Activated CD8-positive, alpha-beta memory T cell treated with anti-CD3 and anti-CD28 coated beads, Interleukin-2, amount 10 ng/mL, durations not matched to agents 7 days and 5 days (primary cell): ENCODE data around the gene ASIC4. TPM values are rescaled to one million over a fixed set of nuclear protein-coding genes. Genes with fewer than 3 reads are reported as not detected.

ENCODE experiments used
- ATAC-seq: fragments of 150-1000 bp; cut with Tn5 transposase; one replicate; pipeline ENCODE4 v1.10.0; 2021; ENCODE audit warnings: moderate library complexity
- CTCF ChIA-PET: fragments of 350-600 bp; sonication (Branson Sonifier 250); formaldehyde crosslinking; loops from one replicate; lab custom pipeline; 2021; ENCODE audit warnings: antibody characterized with exemption; lab: Charles Lee
- DNase-seq: peaks from one replicate; pipeline ENCODE4 v3.0.0-alpha.2; 2020
- H3K27ac Mint-ChIP-seq: one replicate; pipeline ENCODE4 v1.8.0; 2021; ENCODE audit warnings: mild to moderate bottlenecking, mixed read lengths
- H3K27me3 Mint-ChIP-seq: one replicate; pipeline ENCODE4 v1.8.0; 2021; ENCODE audit warnings: mixed read lengths
- H3K36me3 Mint-ChIP-seq: one replicate; pipeline ENCODE4 v1.8.0; 2021; ENCODE audit warnings: mild to moderate bottlenecking, mixed read lengths
- H3K4me1 Mint-ChIP-seq: one replicate; pipeline ENCODE4 v1.8.0; 2021; ENCODE audit warnings: mixed read lengths
- H3K4me3 Mint-ChIP-seq: one replicate; pipeline ENCODE4 v1.8.0; 2021; ENCODE audit warnings: mild to moderate bottlenecking, moderate library complexity, mixed read lengths
- H3K9me3 Mint-ChIP-seq: one replicate; pipeline ENCODE4 v1.8.0; 2022; ENCODE audit warnings: low read depth, mixed read lengths
- total RNA-seq, 2 experiments: library from RNA; stranded (reverse); gene quantifications; one replicate each; pipeline ENCODE4 v1.2.3, GENCODE V29; 2021

ASIC4 gene
- total RNA-seq, 2 experiments from 2014 or later, result 0.09 TPM; not detected in 1

- no peak overlapping the region for H3K27ac Mint-ChIP-seq
- H3K27me3 Mint-ChIP-seq, result peaks cover 79% of the 10 kb centered on the region
- no peaks in the 10 kb centered on the region for H3K9me3 Mint-ChIP-seq
- H3K36me3 Mint-ChIP-seq, result no peaks in the 10 kb centered on the region
- DNase-seq, result no peak
- H3K4me1 Mint-ChIP-seq, result peaks cover 4% of the 10 kb centered on the region
- CTCF ChIA-PET, result interaction anchor here (1.1 to 9.6 kb wide), 8 partner anchors 11 to 125 kb away, joined by 3 to 149 read pairs (median 11); partner anchors contain the start of genes ASIC4, CHPF, GMPPA and TMEM198
- ATAC-seq, result no peak
- no peak overlapping the region for H3K4me3 Mint-ChIP-seq
Measured at GRCh38 chr2:219526320-219527075, 12.2 kb downstream of the ASIC4 start.

- H3K9me3 Mint-ChIP-seq, result no peaks in the 10 kb centered on the region
- H3K27ac Mint-ChIP-seq, result no peak overlapping the region
- peaks cover 74% of the 10 kb centered on the region for H3K27me3 Mint-ChIP-seq
- H3K36me3 Mint-ChIP-seq, result no peaks in the 10 kb centered on the region
- no peak overlapping the region for H3K4me3 Mint-ChIP-seq
- H3K4me1 Mint-ChIP-seq, result peaks cover 1% of the 10 kb centered on the region
- no peak for DNase-seq
- CTCF ChIA-PET, result interaction anchor here (1.3 to 9.6 kb wide), 11 partner anchors 9 to 126 kb away, joined by 3 to 149 read pairs (median 8); partner anchors contain the start of genes ASIC4, CHPF, GMPPA and TMEM198
- ATAC-seq, result no peak
Measured at GRCh38 chr2:219527076-219527394, 12.8 kb downstream of the ASIC4 start.

GRCh38 chr2:219527472-219527871 lies 13.2 kb downstream of the ASIC4 start:
- Mint-ChIP-seq H3K9me3 (no peaks in the 10 kb centered on the region), H3K27ac (no peak overlapping the region), H3K27me3 (peaks cover 72% of the 10 kb centered on the region), H3K36me3 (no peaks in the 10 kb centered on the region), H3K4me3 (no peak overlapping the region), H3K4me1 (no peaks in the 10 kb centered on the region)
- no peak for DNase-seq
- ATAC-seq, result no peak
- CTCF ChIA-PET, result interaction anchor here (0.8 to 9.6 kb wide), 14 partner anchors 9 to 126 kb away, joined by 3 to 149 read pairs (median 4); partner anchors contain the start of genes ASIC4, CHPF, GMPPA and TMEM198

- H3K4me3 Mint-ChIP-seq, result no peak overlapping the region
- ATAC-seq (peak; percentile 91), DNase-seq (peak; percentile 86)
- peaks cover 46% of the 10 kb centered on the region for H3K27me3 Mint-ChIP-seq
- CTCF ChIA-PET, result interaction anchor here (0.6 to 9.6 kb wide), 36 partner anchors 9 to 375 kb away, joined by 3 to 149 read pairs (median 6); partner anchors contain the start of genes ASIC4, CHPF, DNPEP and GMPPA
- no peaks in the 10 kb centered on the region for H3K4me1 Mint-ChIP-seq
- H3K9me3 Mint-ChIP-seq, result no peaks in the 10 kb centered on the region
- no peak overlapping the region for H3K27ac Mint-ChIP-seq
- no peaks in the 10 kb centered on the region for H3K36me3 Mint-ChIP-seq
Measured at GRCh38 chr2:219530048-219530963, 16.0 kb downstream of the ASIC4 start.

GRCh38 chr2:219531639-219532377 lies 17.5 kb downstream of the ASIC4 start:
- Mint-ChIP-seq H3K27me3 (peaks cover 32% of the 10 kb centered on the region), H3K9me3 (no peaks in the 10 kb centered on the region), H3K27ac (no peak overlapping the region), H3K4me3 (no peak overlapping the region), H3K36me3 (no peaks in the 10 kb centered on the region), H3K4me1 (no peaks in the 10 kb centered on the region)
- ATAC-seq (no peak), DNase-seq (no peak)
- CTCF ChIA-PET, result interaction anchor here (1.1 to 9.6 kb wide), 9 partner anchors 11 to 131 kb away, joined by 3 to 149 read pairs (median 23); partner anchors contain the start of genes CHPF, GMPPA and TMEM198

- H3K4me1 Mint-ChIP-seq, result no peaks in the 10 kb centered on the region
- H3K27me3 Mint-ChIP-seq, result peaks cover 28% of the 10 kb centered on the region
- H3K4me3 Mint-ChIP-seq, result no peak overlapping the region
- H3K36me3 Mint-ChIP-seq, result no peaks in the 10 kb centered on the region
- no peak for DNase-seq
- no peak overlapping the region for H3K27ac Mint-ChIP-seq
- no peaks in the 10 kb centered on the region for H3K9me3 Mint-ChIP-seq
- CTCF ChIA-PET, result interaction anchor here (4.4 to 9.6 kb wide), 4 partner anchors 10 to 131 kb away, joined by 23 to 149 read pairs (median 98); partner anchors contain the start of genes CHPF, GMPPA and TMEM198
- ATAC-seq, result no peak
Measured at GRCh38 chr2:219532378-219532649, 18.0 kb downstream of the ASIC4 start.

GRCh38 chr2:219533930-219534661 lies 19.8 kb downstream of the ASIC4 start:
- no peaks in the 10 kb centered on the region for H3K4me1 Mint-ChIP-seq
- CTCF ChIA-PET, result interaction anchor here (0.7 to 9.6 kb wide), 3 partner anchors 8 to 519 kb away, joined by 3 to 149 read pairs (median 85); partner anchors contain the start of genes CHPF, GMPPA and TMEM198
- H3K36me3 Mint-ChIP-seq, result peaks cover 2% of the 10 kb centered on the region
- no peaks in the 10 kb centered on the region for H3K9me3 Mint-ChIP-seq
- H3K4me3 Mint-ChIP-seq, result no peak overlapping the region
- DNase-seq (no peak), ATAC-seq (no peak)
- peaks cover 18% of the 10 kb centered on the region for H3K27me3 Mint-ChIP-seq
- H3K27ac Mint-ChIP-seq, result no peak overlapping the region

- Mint-ChIP-seq H3K36me3 (peaks cover 2% of the 10 kb centered on the region), H3K4me1 (peaks cover 4% of the 10 kb centered on the region), H3K27me3 (no peaks in the 10 kb centered on the region), H3K27ac (no peak overlapping the region), H3K9me3 (no peaks in the 10 kb centered on the region), H3K4me3 (no peak overlapping the region)
- CTCF ChIA-PET, result interaction anchor here (0.9 to 2.1 kb wide), 3 partner anchors 9 to 133 kb away, joined by 3 to 8 read pairs (median 3); partner anchors contain the start of gene STK11IP
- no peak for DNase-seq
- no peak for ATAC-seq
Measured at GRCh38 chr2:219536425-219536824, 22.1 kb downstream of the ASIC4 start.

- Mint-ChIP-seq H3K36me3 (peaks cover 3% of the 10 kb centered on the region), H3K4me3 (no peak overlapping the region), H3K27ac (no peak overlapping the region), H3K4me1 (peaks cover 8% of the 10 kb centered on the region), H3K9me3 (no peaks in the 10 kb centered on the region), H3K27me3 (no peaks in the 10 kb centered on the region)
- DNase-seq (no peak), ATAC-seq (no peak)
- CTCF ChIA-PET, result interaction anchor here (0.9 to 8.4 kb wide), 4 partner anchors 9 to 134 kb away, joined by 3 to 60 read pairs (median 6); partner anchors contain the start of gene STK11IP
Measured at GRCh38 chr2:219536967-219537366, 22.7 kb downstream of the ASIC4 start.

GRCh38 chr2:219537657-219538488 lies 23.6 kb downstream of the ASIC4 start:
- no peak overlapping the region for H3K4me3 Mint-ChIP-seq
- no peaks in the 10 kb centered on the region for H3K27me3 Mint-ChIP-seq
- CTCF ChIA-PET, result interaction anchor here (1.1 to 8.4 kb wide), 4 partner anchors 10 to 135 kb away, joined by 3 to 89 read pairs (median 34); no protein-coding TSS in a partner anchor
- DNase-seq (no peak), ATAC-seq (no peak)
- H3K9me3 Mint-ChIP-seq, result no peaks in the 10 kb centered on the region
- peaks cover 3% of the 10 kb centered on the region for H3K36me3 Mint-ChIP-seq
- no peak overlapping the region for H3K27ac Mint-ChIP-seq
- H3K4me1 Mint-ChIP-seq, result peaks cover 15% of the 10 kb centered on the region

- ATAC-seq (no peak), DNase-seq (no peak)
- Mint-ChIP-seq H3K27me3 (no peaks in the 10 kb centered on the region), H3K27ac (no peak overlapping the region), H3K36me3 (peaks cover 3% of the 10 kb centered on the region), H3K4me1 (peaks cover 15% of the 10 kb centered on the region), H3K4me3 (no peak overlapping the region), H3K9me3 (no peaks in the 10 kb centered on the region)
- CTCF ChIA-PET, result interaction anchor here (2.1 to 8.4 kb wide), 4 partner anchors 11 to 105 kb away, joined by 8 to 89 read pairs (median 66); partner anchors contain the start of gene GMPPA
Measured at GRCh38 chr2:219538504-219538951, 24.2 kb downstream of the ASIC4 start.
